Inferior parietal cortex (tissue), 1 donor: ENCODE results near the gene PTAFR.
A peak's percentile ranks its signal among the peaks of the same experiment; 100 is the strongest.

Experiments
- DNase-seq: peaks from one replicate; pipeline ENCODE4 v3.0.0-alpha.2; 2016; ENCODE audit errors: extremely low spot score

The PTAFR gene

GRCh38 chr1:28119556-28119955, 56.9 kb downstream of the PTAFR start:
- DNase-seq = no peak

- no peak for DNase-seq
Observed at GRCh38 chr1:28118640-28119307, 57.7 kb downstream of the PTAFR start.

- no peak for DNase-seq
Observed at GRCh38 chr1:28115267-28115666, 61.2 kb downstream of the PTAFR start.

GRCh38 chr1:28114844-28115243, 61.6 kb downstream of the PTAFR start:
- DNase-seq = no peak

GRCh38 chr1:28113242-28113572, 63.3 kb downstream of the PTAFR start:
- DNase-seq = no peak

GRCh38 chr1:28112388-28113241, 63.9 kb downstream of the PTAFR start:
- no peak for DNase-seq

GRCh38 chr1:28111157-28111556, 65.3 kb downstream of the PTAFR start:
- no peak for DNase-seq

GRCh38 chr1:28110555-28110954, 65.9 kb downstream of the PTAFR start:
- DNase-seq = no peak

- DNase-seq = no peak
Observed at GRCh38 chr1:28109639-28110038, 66.9 kb downstream of the PTAFR start.

GRCh38 chr1:28108001-28108400, 68.5 kb downstream of the PTAFR start:
- no peak for DNase-seq

GRCh38 chr1:28104866-28105467, 71.5 kb downstream of the PTAFR start:
- peak; percentile 90 for DNase-seq

- no peak for DNase-seq
Observed at GRCh38 chr1:28102189-28102588, 74.3 kb downstream of the PTAFR start.

GRCh38 chr1:28099050-28099769, 77.3 kb downstream of the PTAFR start:
- no peak for DNase-seq
